CD4-positive, alpha-beta T cell treated with Interleukin-17A for 1 hour (primary cell): Measurements from ENCODE around the gene SORCS2.

Experiments used
- DNase-seq: peaks from one replicate; pipeline ENCODE4 v3.0.0-alpha.2; 2020

The SORCS2 gene

DNA sequence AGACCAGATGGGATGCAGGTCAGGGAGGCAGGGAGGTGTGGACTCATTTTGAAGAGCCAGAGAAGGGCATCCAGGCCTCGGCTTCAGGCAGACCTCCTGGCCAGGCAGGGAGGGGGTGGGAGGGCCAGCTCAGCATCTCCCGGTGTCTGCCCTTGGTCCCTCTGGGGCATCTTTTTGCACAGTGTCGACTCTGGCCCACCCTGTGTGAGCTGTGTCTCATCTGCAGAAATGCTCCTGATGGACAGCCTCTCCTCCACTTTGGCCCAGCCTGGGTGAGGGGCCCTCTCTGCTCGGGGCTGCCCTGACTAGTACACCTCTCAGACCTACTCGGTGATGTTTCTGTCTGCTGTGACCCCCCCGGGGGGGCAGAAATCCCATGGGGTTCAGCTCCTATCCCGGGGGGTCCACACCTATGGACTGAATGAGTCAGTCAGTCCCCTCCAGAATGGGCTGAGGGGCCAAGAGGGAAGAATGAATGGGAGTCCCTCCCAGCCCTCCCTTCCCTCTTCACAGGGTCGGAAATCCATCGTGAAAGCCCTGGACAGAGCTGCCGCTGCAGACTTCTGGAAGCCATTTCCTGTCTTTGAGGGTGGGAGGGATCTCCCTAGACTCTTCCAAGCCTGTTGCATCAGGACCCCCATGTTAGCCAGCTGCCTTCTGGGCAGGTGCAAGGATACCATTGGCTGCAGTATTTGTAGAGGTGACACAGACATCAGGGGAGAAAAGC lies 439.1 kb downstream of the SORCS2 start:
- DNase-seq, result no peak

DNA sequence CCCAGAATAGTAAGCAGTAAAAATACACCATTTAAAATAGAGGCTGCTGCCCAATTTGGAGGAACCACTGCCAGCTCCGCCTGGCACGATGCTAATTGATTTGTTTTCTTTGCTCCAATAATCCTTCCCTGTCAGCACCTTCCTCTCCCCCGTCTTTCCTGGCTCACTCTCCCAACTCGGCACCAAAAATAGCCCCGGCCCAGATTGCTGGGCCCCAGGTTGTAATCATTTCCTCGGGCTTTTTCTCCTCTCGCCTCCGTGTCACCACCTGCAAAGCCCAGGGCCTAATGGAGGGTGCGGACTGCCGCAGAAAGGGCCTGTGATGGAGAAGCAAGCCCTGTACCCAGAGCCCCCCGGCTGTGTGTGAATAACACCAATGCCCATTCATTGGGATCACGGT lies 440.0 kb downstream of the SORCS2 start:
- no peak for DNase-seq

DNA sequence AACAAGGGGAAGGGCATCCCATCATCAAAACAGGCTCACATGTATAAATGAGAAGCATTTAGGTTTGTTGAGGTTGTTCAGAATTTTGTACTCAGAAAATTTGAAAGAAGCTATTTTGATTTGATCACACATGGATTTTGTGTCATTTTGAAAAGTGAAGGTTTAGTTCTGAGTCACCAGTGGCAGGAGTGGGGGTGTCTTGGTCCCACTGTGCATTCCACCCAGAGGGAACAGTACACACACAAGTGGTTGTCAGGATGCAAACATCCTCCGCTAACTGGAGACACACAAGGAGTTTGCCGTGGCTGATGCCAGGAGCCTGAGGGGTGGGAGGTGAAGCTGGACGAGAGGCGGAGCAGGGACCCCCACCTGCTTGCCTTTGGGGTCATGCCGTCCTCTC lies 440.6 kb downstream of the SORCS2 start:
- no peak for DNase-seq

DNA sequence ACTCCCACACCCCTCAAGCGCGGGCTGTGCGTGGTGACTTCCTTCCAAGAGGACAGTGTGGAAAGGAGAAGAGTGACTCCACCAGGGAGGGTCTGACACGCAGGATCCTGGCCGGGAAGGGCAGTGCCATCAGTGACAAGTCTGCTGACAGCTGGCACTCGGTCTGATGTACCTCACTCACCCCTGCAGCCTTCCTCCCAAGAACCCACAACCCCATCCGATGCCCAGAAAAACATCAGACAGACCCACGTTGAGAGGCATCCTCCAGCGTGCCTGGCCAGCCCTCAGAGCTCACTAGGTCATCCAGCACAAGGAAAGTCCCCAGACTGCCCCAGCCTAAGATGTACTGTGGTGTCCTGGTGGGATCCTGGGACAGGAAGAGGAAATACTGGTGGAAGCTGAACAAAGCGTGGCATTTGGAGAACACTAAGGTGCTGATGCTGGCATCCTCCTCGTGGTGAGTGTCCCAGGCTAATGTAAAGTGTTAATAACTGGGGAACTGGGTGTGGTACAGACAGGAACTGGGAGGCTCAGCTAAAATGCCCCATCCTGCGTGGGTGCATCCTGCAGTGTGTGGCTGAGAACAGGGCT lies 442.4 kb downstream of the SORCS2 start:
- DNase-seq, result no peak

DNA sequence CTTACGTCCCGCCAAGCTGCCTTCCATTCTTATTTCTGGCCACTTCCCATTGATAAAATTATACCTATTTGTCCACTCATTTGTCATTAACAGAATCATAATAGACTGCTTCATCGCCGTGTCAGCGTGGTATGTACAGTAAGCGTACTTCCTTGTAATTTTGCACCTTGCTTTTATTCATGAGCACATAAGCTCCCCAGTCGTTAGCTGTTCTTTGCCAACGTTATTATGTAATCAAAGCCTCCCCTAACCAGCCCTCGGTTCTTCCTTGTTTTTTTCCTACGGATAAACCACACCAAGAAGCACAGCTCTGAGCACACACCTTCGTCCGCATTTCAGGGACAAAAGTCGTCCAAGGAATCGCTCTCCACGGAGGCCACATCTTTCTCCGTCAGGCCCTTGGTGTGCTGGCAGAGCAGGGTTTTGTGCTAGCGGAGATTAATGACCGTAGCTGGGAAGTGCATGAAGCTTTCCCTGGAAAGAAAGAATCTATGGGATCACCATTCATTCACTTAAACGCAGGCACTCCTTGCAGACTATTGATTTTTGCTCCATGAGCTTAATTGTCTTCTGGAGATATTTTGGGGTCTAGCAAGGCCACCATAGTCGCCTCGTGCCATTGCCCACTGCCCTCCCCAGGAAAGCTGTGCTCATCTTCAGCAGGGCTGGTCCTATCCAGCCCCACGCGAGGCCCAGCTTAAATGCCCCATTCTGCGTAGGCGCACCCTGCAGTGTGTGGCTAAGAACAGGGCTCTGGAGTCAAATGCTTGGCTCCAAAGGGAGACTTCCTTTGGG lies 443.3 kb downstream of the SORCS2 start:
- DNase-seq, result no peak

DNA sequence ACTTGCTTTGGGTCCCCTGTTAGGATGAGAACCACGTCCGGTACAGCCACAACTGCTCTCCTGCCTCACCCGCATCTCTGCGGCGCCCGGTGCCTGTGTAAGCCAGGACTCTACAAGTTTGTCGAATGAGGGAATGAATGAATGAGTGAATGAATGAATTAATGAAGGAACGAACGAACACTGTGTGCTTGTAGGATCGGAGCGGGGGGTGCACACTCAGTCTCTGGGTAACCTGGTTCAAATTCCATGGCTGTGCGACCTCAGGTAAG lies 443.8 kb downstream of the SORCS2 start:
- DNase-seq, result no peak

DNA sequence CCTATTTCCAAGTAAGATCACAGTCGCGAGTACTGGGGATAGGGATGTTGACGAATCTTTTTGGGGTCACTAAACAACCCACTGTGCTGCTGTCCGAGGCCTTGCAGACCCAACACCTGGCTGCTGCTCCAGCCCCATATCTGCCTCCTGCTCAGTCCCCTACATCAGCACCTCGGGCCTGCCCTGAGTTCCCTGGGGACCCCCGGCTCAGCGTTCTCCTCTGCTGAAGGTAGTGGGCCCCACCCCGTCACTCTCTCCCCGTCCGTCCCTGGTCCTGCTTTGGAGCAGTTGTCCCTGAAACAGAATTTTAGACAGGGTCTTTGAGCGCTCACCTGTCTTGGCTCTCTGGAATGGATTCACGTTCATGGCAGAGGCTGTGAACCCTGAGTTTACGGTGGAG lies 444.8 kb downstream of the SORCS2 start:
- DNase-seq, result no peak

DNA sequence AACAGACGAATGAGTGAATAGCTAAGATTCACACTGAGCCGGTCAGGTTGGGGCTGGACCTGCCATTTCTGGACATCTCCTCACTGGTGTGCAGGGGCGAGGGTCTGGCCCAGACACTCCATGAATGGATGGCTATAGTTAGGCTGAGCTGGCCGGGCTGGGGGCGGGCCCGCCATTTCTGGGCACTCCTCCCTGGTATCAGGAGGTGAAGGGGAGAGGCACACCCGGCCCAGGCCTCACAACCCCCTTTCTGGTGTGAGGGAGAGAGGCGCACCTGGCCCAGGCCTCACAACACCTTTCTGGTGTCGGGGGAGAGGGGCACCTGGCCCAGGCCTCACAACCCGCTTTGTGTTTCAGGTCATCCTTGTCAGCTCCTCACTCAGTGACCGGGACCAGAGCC lies 445.6 kb downstream of the SORCS2 start:
- no peak for DNase-seq

DNA sequence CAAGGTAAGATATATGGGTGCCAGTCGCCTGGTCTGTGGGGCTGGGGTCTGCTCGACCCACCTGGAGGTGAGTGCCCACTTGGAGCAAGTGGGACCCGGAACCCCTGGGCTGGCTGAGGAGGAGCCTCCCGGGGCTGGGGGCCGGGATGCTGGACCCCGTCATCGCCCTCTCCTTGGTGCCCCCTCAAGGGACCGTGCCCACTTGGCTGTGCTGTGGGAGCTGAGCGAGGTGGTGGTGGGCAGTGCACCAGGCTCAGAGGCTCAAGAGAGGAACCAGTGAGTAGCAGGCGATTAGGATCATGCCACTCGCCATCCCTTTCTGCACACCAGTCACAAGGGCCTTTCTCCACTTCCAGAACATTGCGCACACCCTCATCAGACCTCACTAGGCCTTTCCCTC lies 446.2 kb downstream of the SORCS2 start:
- DNase-seq, result no peak

DNA sequence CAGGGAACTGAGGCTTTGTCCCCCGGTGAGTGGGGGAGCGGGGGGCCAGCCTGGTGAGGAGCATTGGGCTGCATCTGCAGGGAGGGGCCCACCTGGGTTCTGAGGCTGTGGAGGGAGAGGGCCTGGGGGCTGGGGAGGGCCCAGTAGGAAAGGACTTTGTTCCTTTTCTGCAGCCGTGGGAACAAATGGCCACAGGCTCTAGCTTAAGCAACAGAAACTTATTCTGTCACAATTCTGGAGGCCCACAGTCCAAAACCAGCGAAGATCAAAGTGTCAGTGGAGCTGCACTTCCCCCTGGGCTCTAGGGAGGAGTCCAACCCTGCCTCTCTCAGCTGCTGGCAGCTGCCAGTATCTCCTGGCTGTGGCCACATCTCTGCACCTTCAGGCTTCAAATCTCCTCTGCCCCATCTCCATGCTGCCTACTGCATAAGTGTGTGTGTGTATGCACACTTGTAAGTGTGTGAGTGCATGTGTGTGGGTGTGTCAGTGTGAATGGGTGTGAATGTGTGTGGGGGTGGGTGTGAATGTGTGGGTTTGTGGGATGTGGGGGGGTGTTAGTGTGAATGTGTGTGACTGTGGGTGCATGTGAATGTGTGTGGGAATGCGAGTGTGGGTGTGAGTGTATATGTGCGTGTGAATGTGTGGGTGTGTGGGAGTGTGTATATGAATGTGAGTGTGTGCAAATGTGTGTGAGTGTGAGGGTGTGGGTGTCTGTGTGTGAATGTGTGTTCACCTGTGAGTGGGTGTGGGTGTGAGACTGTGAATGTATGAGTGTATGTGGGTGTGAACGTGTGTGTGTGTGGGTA lies 446.8 kb downstream of the SORCS2 start:
- DNase-seq, result peak; percentile 5

DNA sequence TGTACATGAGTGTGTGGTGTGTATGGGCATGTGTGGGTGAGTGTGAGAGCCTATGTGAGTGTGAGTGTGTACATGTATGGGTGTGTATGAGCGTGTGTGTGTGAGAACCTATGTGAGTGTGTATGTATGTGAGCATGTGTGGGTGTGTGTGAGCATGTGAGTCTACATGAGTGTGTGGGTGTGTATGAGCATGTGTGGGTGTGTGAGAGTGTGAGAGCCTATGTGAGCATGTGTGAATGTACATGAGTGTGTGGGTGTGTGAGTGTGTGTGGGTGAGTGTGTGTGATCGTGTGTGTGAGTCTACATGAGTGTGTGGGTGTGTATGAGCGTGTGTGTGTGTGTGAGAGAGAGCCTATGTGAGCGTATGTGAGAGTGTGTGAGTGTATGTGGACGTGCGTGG lies 447.8 kb downstream of the SORCS2 start:
- DNase-seq, result no peak

DNA sequence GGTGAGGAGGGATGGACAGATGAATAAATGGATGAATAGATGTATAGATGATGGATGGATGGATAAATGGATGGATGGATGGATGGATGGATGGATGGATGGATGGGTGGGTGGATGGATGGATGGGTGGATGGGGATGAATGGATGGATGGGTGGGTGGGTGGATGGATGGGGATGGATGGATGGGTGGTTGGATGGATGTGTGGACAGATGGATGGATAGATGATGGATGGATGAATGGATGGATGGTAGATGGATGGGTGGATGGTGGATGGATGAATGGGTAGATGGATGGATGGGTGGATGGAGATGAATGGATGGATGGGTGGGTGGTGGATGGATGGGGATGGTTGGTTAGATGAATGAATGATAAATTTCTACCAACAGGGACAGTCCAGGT lies 449.4 kb downstream of the SORCS2 start:
- no peak for DNase-seq

DNA sequence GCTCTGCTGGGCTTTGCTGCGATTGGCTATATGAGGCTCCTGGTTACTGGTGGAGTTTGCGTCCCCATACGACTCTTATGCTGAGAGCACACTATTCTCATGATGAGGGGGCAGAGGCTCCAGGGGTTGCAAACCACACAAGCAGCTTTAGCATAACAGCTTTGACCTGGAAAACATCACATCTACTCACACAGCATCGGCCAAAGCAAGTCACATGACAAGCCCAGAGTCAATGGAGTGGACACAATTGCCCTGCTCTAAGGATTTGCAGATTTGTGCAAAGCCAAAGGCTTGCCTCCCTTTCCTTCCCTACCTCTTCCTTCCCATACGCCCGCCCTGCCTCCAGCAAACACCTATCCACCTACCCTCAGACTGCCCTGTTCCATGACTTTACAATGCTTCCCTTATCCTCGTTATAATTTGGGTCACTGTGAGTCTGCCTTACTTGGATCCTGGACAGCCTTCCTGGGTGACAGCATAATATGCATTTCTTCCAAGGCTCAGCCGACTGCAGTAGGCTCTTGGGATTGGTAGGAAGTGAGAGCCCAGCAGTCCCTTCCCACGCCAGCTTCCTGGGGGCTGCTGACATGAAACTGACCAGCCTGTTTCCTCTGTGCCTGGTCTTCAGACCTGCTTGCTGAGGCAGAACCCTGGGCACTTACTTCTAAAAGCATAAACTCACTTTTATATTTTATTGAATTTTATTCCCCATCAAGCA lies 450.6 kb downstream of the SORCS2 start:
- no peak for DNase-seq

DNA sequence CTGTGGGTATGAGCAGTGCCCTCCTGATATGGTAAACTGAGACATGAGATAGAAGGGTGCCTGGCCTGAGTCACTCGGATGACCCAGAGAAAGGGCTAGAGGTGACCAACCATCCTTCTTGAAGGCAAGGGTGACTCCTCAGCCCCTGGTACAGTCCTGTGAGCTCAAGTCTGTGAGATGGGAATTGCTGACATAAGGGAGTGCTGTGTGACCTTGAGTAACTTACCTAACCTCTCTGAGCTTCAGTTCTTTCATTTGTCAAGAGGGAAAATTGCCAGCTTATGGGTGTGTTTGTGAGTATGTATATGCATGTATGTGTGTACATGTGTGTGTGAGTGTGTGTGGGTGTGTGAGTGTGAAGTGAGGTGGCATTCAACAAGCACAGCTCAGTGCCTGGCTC lies 452.8 kb downstream of the SORCS2 start:
- no peak for DNase-seq

DNA sequence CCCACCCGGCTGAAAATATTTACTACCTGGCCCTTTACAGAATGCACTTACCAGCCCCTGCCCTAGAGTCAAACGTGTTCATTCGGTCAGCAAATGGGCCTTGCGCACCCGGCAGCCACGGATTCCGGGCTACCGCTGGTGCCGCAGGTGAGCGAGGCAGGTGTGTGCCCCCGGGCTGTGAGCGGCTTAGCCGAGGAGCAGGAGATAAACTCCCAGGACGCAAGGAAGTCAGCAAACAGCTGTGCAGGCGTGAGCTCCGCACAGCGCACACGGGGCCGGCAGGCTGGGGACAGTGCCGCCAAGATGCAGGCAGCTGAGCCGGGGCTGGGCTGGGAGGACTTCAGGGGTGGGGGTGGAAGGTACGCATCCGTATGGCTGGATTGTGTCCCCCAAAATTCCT lies 453.6 kb downstream of the SORCS2 start:
- DNase-seq, result no peak

DNA sequence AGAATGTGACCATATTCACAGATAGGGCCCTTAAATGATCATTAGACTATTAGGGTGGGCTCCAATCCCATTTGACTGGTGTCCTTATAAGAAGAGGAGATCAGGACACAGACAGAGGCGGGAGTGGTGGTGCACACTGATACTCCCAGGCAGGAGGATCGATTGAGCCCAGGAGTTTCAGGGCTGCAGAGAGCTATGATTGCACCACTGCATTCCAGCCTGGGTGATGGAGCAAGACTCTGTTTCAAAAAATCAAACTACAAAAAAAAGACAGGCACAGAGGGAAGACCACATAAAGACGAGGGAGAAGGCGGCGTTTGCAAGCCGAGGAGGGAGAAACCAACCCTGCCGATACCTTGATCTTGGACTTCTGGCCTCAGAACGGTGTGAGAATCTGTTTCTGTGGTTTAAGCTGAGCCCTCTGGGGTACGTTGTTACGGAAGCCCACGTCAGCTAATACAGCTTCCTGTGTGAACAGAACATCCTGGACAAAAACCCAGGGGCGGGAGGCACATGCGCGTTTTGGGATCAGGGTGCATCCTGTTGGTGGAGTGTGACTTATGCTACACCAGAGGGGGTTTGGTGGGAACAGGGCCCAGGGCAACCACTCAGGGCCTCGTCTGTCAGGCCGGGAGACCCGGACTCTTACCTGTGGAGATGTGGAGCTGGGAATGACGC lies 454.2 kb downstream of the SORCS2 start:
- DNase-seq, result peak; percentile 40

DNA sequence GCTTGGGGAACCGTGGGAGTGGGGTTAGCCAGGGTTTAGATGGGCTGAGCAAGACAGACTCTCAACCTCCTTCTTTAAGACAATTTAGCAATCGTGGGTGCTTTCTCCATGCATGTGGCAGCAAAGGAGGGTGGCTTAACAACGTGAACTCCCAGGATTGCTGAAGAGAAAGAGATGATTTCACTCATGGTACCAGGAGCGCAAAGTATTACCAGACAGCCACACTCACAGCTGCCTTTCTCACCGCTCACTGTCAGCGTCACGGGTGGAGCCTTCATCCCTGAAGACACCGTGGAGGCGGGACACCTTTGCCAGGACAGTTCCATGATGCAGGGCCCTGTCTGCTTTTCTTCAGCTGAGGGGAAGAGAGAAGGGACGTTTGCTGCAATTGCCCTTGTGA lies 454.8 kb downstream of the SORCS2 start:
- DNase-seq, result no peak

DNA sequence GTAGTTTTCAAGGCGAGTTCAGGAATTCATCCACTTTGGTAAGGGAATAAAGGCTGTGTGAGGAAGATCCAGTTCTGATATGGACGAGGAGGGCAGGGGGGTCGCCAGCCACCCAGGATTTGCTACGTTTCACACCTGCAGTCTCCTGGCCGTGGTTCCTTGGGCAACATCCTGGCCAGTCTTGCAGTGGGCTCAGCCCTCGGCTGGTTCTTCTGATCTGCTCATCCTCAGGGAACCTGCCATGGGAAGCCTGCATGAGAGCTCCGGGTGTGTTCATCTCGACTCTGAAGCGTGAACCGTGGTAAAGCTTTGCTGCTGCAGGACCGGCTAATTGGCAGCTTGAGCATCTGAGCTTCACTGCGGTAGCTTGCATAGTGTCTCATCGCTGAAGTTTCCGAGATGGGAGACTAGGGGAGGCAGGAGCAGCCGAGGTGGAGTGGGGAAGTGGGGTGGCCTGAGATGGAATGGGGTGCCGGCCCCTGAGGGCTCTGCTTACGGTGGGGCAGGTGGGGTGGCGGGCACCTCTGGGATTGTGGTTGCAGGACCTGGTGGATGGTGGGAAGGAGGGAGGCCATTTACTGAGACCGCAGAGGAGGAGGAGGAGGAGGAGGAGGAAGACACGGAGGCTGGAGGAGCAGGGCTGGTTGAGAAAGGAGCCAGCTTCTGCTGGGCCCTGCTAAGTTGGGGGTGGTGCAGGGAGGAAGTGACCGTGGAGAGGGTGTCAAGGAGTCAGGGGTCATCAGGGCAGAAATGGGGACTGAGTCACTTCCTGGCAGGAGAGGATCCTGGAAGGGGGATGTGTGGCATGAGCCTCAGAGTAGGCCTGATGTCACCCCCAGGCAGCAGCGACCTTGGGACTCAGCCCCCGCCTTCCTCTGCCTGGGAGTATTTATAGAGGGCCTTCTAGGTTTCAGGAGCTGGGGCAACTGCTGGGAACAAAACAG lies 455.5 kb downstream of the SORCS2 start:
- DNase-seq, result peak; percentile 17

DNA sequence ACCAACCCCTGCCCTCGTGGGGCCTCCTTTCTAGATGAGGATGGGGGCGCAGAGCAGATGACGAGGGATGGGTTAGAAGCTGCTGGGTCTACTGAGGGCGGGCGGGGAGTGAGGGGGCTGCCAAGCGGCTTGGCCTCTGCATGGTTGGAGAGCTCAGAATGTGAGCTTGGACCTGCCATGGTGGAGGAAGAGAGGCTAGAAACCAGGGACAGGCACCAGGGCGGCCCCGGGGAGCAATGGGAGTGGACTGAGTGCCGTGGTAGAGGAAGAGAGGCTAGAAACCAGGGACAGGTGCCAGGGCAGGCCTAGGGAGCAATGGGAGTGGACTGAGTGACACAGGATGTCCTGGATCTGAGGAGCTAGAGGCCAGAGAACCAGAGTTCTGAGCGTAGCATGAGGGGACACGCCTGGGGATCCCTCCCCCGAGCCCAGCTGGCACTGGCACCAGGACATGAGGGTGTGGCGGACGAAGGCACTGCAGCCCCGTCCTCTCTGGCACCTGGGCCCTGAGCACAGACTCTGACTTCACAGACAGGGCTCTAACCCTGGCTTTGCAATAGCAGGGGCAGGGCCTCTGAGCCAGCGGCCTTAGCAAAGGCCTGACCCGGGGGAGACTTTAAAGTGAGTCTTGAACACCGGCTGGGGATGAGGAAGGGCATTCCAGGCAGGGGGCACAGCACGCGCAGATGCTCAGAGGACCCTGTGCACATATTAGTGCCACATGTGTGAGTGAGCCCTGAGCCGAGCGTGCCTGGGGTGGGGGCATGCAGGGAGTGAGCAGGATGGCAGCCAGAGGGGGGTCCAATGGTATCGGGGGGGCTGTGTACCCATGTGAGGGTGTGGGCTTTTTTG lies 456.4 kb downstream of the SORCS2 start:
- no peak for DNase-seq

DNA sequence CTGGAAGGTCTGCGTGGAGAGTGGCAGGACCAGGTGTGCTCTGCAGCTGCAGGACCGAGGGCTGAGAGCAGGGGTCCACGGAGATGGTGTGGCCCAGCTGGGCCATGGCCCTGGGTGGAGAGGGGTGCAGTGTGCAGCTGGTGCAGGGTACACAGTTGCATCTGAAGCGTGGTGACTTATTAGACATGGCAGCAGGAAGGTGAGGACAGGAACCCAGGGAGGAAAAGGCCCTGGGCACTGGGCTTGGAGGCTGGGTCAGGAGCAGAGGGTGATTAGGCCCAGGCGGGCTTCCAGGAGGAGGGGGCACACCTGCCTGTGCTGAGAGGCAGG lies 457.0 kb downstream of the SORCS2 start:
- no peak for DNase-seq
